RWPE2 (cell line): ENCODE measurements around the gene IL16.

Experiments used
- ATAC-seq: fragments of 200-7000 bp; cut with Tn5 transposase; 3 replicates; pipeline ENCODE4 v1.9.1; 2021; ENCODE audit warnings: low read depth
- DNase-seq: peaks from one replicate; pipeline ENCODE4 v3.0.0-alpha.2; 2020; ENCODE audit warnings: low spot score
- H3K27ac ChIP-seq: fragments of 450-650 bp; 2 replicates; pipeline ENCODE4 v1.5.1; 2017; ENCODE audit warnings: mild to moderate bottlenecking; ENCODE audit not compliant: poor library complexity, severe bottlenecking
- H3K27me3 ChIP-seq: fragments of 250-450 bp; sonication (Bioruptor Pico); 2 replicates; pipeline ENCODE4 v1.5.1; 2021; ENCODE audit warnings: mild to moderate bottlenecking, moderate library complexity; ENCODE audit not compliant: insufficient read depth, poor library complexity, severe bottlenecking
- H3K36me3 ChIP-seq: fragments of 250-450 bp; sonication (Bioruptor Pico); 2 replicates; pipeline ENCODE4 v1.5.1; 2020; ENCODE audit warnings: low read depth, mild to moderate bottlenecking, moderate library complexity
- H3K4me1 ChIP-seq: fragments of 250-450 bp; sonication (Bioruptor Pico); 2 replicates; pipeline ENCODE4 v1.5.1; 2021; ENCODE audit warnings: mild to moderate bottlenecking, moderate library complexity; ENCODE audit not compliant: insufficient read depth, poor library complexity, severe bottlenecking
- H3K4me3 ChIP-seq: fragments of 250-450 bp; sonication (Bioruptor Pico); 2 replicates; pipeline ENCODE4 v1.5.1; 2021; ENCODE audit warnings: mild to moderate bottlenecking, moderate library complexity; ENCODE audit not compliant: severe bottlenecking
- H3K9me3 ChIP-seq: fragments of 250-450 bp; sonication (Bioruptor Pico); 2 replicates; pipeline ENCODE4 v1.5.1; 2021; ENCODE audit warnings: mild to moderate bottlenecking, moderate library complexity; ENCODE audit not compliant: severe bottlenecking
- CTCF ChIP-seq: fragments of 450-650 bp; IDR thresholded peaks from one replicate; pipeline ENCODE4 v1.5.1; 2017; ENCODE audit warnings: mild to moderate bottlenecking, moderate library complexity; ENCODE audit not compliant: poor library complexity, severe bottlenecking

The IL16 gene

GRCh38 chr15:81227716-81228115 lies 31.0 kb downstream of the IL16 start:
- Histone ChIP-seq H3K9me3 (no peaks in the 10 kb centered on the region), H3K27me3 (no peaks in the 10 kb centered on the region), H3K4me3 (no peak overlapping the region), H3K36me3 (no peaks in the 10 kb centered on the region), H3K27ac (no peak overlapping the region), H3K4me1 (no peaks in the 10 kb centered on the region)
- TF ChIP-seq CTCF, result no peak
- no peak for ATAC-seq
- no peak for DNase-seq

GRCh38 chr15:81229586-81229985 lies 32.9 kb downstream of the IL16 start:
- Histone ChIP-seq H3K9me3 (no peaks in the 10 kb centered on the region), H3K27me3 (no peaks in the 10 kb centered on the region), H3K4me3 (no peak overlapping the region), H3K27ac (no peak overlapping the region), H3K4me1 (no peaks in the 10 kb centered on the region), H3K36me3 (no peaks in the 10 kb centered on the region)
- TF ChIP-seq CTCF, result no peak
- peak; percentile 19; the same call in 1 of the 3 replicates for ATAC-seq
- DNase-seq, result no peak

DNA sequence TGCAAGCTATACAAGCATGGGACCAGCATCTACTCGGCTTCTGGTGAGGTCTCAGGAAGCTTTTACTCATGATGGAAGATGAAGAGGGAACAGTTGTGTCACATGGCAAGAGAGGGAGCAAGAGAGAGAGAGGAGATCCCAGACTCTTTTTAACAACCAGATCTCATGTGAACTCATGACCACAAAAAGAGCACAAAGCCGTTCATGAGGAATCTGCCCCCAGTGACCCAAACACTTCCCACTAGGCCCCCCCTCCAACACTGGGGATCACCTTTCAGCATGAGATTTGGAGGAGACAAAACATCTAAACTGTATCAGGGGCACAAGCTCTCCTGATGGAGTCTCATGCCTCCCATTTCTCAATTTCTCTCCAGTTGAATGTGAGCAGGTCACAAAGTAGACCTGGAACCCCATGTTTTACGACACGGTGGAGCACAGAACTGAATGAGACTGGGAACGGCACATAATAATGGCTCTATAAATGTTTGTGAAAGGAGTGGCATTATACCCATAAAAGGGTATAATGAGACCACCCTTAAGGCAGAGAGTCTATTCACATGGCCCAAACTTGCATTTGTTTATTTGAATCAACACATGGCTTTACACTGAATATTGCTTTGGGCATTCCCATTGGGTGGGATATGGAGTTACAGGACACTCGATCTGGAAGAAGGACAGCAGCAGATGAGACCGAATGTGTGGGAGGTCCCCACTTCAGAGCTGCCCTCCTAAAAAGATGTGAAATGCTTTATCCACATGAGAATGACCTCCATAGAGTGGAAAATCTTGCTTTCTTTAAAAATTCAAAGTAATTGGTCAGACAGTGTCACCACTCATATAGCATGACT lies 38.8 kb downstream of the IL16 start:
- ATAC-seq, result no peak
- no peak for DNase-seq
- Histone ChIP-seq H3K4me3 (no peak overlapping the region), H3K36me3 (no peaks in the 10 kb centered on the region), H3K4me1 (no peaks in the 10 kb centered on the region), H3K9me3 (no peaks in the 10 kb centered on the region), H3K27me3 (no peaks in the 10 kb centered on the region), H3K27ac (no peak overlapping the region)
- TF ChIP-seq CTCF, result no peak

DNA sequence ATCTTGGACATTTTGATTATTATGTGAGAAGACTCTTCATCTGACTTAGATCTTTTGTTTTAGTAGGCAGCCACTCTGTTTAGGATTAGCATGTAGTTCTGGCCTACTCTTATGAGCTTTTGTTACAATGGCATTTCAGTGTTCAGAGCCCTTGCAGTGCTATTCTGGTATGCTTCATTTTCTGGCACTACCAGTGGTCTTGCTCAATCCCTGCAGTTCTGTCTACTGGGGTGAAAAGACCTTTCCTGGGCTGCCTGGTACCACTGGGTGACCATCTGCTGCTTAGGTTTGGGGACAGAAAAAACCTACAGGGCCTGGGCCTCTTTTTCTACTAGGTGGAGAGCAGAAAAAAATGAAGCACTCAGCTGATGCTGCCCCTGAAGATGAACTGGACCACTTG lies 42.5 kb downstream of the IL16 start:
- no peaks in the 10 kb centered on the region for H3K4me1 ChIP-seq
- no peaks in the 10 kb centered on the region for H3K27me3 ChIP-seq
- no peak for ATAC-seq
- DNase-seq, result no peak
- no peak overlapping the region for H3K4me3 ChIP-seq
- 0 out of 2 replicates have a peak, but pooled peaks cover 3% of the 10 kb centered on the region for H3K36me3 ChIP-seq
- no peak overlapping the region for H3K27ac ChIP-seq
- no peak for TF ChIP-seq CTCF
- peaks cover 8% of the 10 kb centered on the region for H3K9me3 ChIP-seq

- Histone ChIP-seq H3K36me3 (0 out of 2 replicates have a peak, but pooled peaks cover 3% of the 10 kb centered on the region), H3K4me3 (no peak overlapping the region), H3K27me3 (no peaks in the 10 kb centered on the region), H3K9me3 (peaks cover 8% of the 10 kb centered on the region), H3K4me1 (no peaks in the 10 kb centered on the region), H3K27ac (no peak overlapping the region)
- DNase-seq, result no peak
- TF ChIP-seq CTCF, result no peak
- no peak for ATAC-seq
Measured at GRCh38 chr15:81242778-81243177, 46.1 kb downstream of the IL16 start.
